GM23248 (cell line): ENCODE results near the gene ACER3. TPM values are rescaled to one million over a fixed set of nuclear protein-coding genes. Genes with fewer than 3 reads are reported as not detected.

Experiments used
- DNase-seq: peaks from one replicate; pipeline ENCODE4 v3.0.0-alpha.2; 2015
- H2AFZ ChIP-seq: fragments of 200-600 bp; sonication (generic); 2 replicates; pipeline ENCODE4 v1.6.1; 2016; ENCODE audit warnings: antibody characterized with exemption
- H3F3A ChIP-seq: fragments of 200-600 bp; sonication (generic); 2 replicates; pipeline ENCODE4 v1.6.1; 2016; ENCODE audit warnings: mild to moderate bottlenecking, antibody characterized with exemption, mixed run types; ENCODE audit not compliant: insufficient read depth
- H3K27ac ChIP-seq: fragments of 200-600 bp; sonication (generic); 2 replicates; pipeline ENCODE4 v1.5.1; 2016; ENCODE audit warnings: mild to moderate bottlenecking
- H3K27me3 ChIP-seq: fragments of 200-600 bp; sonication (generic); replicated peaks from 2 replicates; pipeline ENCODE4 v1.6.1; 2016; ENCODE audit warnings: mild to moderate bottlenecking; ENCODE audit not compliant: insufficient read depth
- H3K36me3 ChIP-seq: fragments of 200-600 bp; sonication (generic); 2 replicates; pipeline ENCODE4 v1.6.1; 2016; ENCODE audit warnings: low read depth, mild to moderate bottlenecking
- H3K4me1 ChIP-seq: fragments of 200-600 bp; sonication (generic); 2 replicates; pipeline ENCODE4 v1.6.1; 2016; ENCODE audit warnings: mild to moderate bottlenecking; ENCODE audit not compliant: insufficient read depth
- H3K4me2 ChIP-seq: fragments of 200-600 bp; sonication (generic); one replicate; pipeline ENCODE4 v1.6.1; 2016; ENCODE audit warnings: mild to moderate bottlenecking; ENCODE audit not compliant: unreplicated experiment
- H3K4me3 ChIP-seq: fragments of 200-600 bp; sonication (generic); 2 replicates; pipeline ENCODE4 v1.5.1; 2016; ENCODE audit warnings: mild to moderate bottlenecking
- H3K79me2 ChIP-seq: fragments of 200-600 bp; sonication (generic); 2 replicates; pipeline ENCODE4 v1.6.1; 2016; ENCODE audit warnings: mild to moderate bottlenecking; ENCODE audit not compliant: insufficient read depth
- H3K9ac ChIP-seq: fragments of 200-600 bp; sonication (generic); 2 replicates; pipeline ENCODE4 v1.6.1; 2016; ENCODE audit warnings: mild to moderate bottlenecking
- H3K9me2 ChIP-seq: fragments of 200-600 bp; sonication (generic); 2 replicates; pipeline ENCODE4 v1.6.1; 2016; ENCODE audit warnings: mixed run types, mild to moderate bottlenecking, moderate library complexity; ENCODE audit not compliant: insufficient read depth
- H3K9me3 ChIP-seq: fragments of 200-600 bp; sonication (generic); one replicate; pipeline ENCODE4 v1.6.1; 2017; ENCODE audit warnings: low read depth
- H4K20me1 ChIP-seq: fragments of 200-600 bp; sonication (generic); 2 replicates; pipeline ENCODE4 v1.6.0; 2016; ENCODE audit not compliant: insufficient read depth
- EZH2 ChIP-seq: fragments of 200-600 bp; sonication (generic); IDR thresholded peaks from 2 replicates; pipeline ENCODE4 v1.6.1; 2018; ENCODE audit warnings: antibody characterized with exemption, mild to moderate bottlenecking; ENCODE audit not compliant: insufficient read depth, poor library complexity, severe bottlenecking
- EZH2phosphoT487 ChIP-seq: fragments of 200-600 bp; sonication (generic); IDR thresholded peaks from 2 replicates; pipeline ENCODE4 v1.6.1; 2018; ENCODE audit warnings: antibody characterized with exemption, moderate library complexity, mild to moderate bottlenecking, low read depth; ENCODE audit not compliant: insufficient read depth
- WGBS, 2 experiments: methylation state at CpG; one replicate each; pipeline ENCODE4 v1.1.6; 2015 to 2017; ENCODE audit warnings: low lambda C conversion rate in 2 of 2, low coverage in 1 of 2; ENCODE audit errors: missing lambda C conversion rate in 2 of 2; 5-methylcytosine and 5-hydroxymethylcytosine counted together
- in situ Hi-C: fragments of 300-500 bp; cut with MboI; formaldehyde crosslinking; loops from 2 replicates; pipeline ENCODE4 v1.15.0; 2020
- polyA plus RNA-seq: library from polyadenylated mRNA; unstranded; fragments of >200 nt; fragmentation: Nextera tagmentation; extraction: Ambion mirVana; gene quantifications from 2 replicates; pipeline ENCODE4 v1.2.1, GENCODE V29; 2016
- total RNA-seq: library from RNA; depleted of rRNA; stranded (reverse); fragments of >200 nt; shearing (Covaris generic); gene quantifications from 2 replicates; pipeline ENCODE4 v1.2.3, GENCODE V29; 2014

The ACER3 gene
- total and polyA plus RNA-seq, 2 experiments from 2014 or later: 9.1 to 10.2 TPM

DNA sequence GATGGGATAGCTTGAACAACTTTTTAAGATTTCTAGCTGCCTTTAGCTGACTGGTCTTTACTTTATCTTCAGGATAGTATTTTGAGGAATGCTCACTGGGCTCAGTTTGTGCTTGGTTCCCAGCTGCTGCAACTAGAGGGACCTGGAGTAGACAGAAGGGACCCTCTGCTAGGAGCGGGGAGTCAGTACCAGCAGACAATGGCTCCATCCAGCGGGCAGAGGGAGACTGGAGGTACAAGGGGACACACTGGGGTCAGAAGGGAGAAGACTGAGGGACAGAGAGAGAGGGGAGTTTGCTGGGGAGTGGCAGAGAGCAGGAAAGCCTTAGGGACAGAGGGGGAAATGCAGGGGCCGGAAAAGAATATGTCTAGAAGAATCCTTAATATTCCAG is 22.0 kb upstream of the ACER3 start:
- TF ChIP-seq EZH2phosphoT487 (no peak), EZH2 (no peak)
- Histone ChIP-seq H3K4me1 (no peaks in the 10 kb centered on the region), H4K20me1 (no peaks in the 10 kb centered on the region), H3K27ac (no peak overlapping the region), H3K36me3 (no peaks in the 10 kb centered on the region), H3K27me3 (peaks cover 34% of the 10 kb centered on the region), H3F3A (no peaks in the 10 kb centered on the region; the same call in 1 of the 2 replicates), H3K9me3 (no peaks in the 10 kb centered on the region), H2AFZ (no peak overlapping the region), H3K9ac (no peak overlapping the region), H3K79me2 (no peaks in the 10 kb centered on the region), H3K4me2 (no peak overlapping the region), H3K4me3 (no peak overlapping the region), H3K9me2 (no peaks in the 10 kb centered on the region)
- WGBS, 2 experiments: 37 to 46% methylated on average over 3 of the region's 3 CpGs
- DNase-seq: peak; percentile 26
- in situ Hi-C loops: no loop called here

DNA sequence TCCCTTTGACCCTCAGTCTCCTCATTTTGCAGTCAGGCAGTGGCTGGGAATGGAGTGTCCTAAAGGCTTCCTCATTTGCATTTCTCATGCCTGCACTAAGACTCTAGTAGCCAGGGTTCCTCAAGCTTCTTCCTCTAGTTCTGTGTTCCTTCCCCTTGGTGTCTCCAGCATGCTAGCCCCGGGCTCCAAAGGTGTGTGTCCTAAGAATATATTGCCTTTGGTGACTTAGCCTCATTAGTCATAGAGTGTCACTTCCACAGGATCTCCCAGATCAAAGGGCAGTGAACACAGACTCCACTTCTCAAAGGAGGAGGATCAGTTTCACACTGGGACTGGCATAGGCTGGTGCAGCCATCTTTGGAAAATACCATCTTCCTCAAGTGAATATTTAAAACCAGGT is 21.4 kb upstream of the ACER3 start:
- H4K20me1 ChIP-seq: no peaks in the 10 kb centered on the region
- H3K27me3 ChIP-seq: peaks cover 35% of the 10 kb centered on the region
- H3K9me3 ChIP-seq: no peaks in the 10 kb centered on the region
- 46 to 47% methylated on average over 1 of the region's 1 CpG for WGBS, 2 experiments
- H3K79me2 ChIP-seq: no peaks in the 10 kb centered on the region
- no peak overlapping the region for H3K4me2 ChIP-seq
- H3K9me2 ChIP-seq: no peaks in the 10 kb centered on the region
- in situ Hi-C loops: no loop called here
- H3K4me3 ChIP-seq: no peak overlapping the region
- no peak overlapping the region for H3K27ac ChIP-seq
- no peaks in the 10 kb centered on the region; the same call in 1 of the 2 replicates for H3F3A ChIP-seq
- no peak overlapping the region for H3K9ac ChIP-seq
- no peak overlapping the region for H2AFZ ChIP-seq
- H3K36me3 ChIP-seq: no peaks in the 10 kb centered on the region
- no peaks in the 10 kb centered on the region for H3K4me1 ChIP-seq
- DNase-seq: no peak
- no peak for TF ChIP-seq EZH2phosphoT487
- TF ChIP-seq EZH2: no peak

DNA sequence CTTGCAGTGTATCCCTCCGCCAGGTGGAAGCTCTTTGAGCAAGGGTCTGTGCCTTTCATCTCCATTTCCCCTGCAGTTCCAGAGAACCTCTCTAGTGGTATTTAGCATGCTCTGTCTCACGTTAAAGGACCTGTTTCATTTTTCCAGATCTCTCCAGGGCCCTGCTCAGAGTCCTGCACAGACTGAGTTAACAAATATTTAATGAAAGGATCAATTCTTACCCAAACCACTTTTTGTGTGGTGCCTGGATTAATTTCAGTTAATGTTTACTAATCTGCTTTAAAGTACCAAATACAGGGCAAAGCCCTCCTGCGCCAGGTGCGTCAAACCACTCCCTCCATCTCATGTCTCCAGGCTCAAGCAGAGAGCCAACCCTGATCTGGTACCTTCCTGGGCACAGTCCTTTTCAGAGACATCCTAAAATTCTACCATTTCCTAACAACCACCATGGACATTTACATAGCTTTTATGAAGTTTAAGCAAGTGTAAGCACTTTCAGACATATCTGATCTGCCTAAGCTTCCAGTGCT is 18.7 kb upstream of the ACER3 start:
- Histone ChIP-seq H3K79me2 (no peaks in the 10 kb centered on the region), H3K4me2 (no peak overlapping the region), H3K4me3 (no peak overlapping the region), H3K9me3 (no peaks in the 10 kb centered on the region), H4K20me1 (no peaks in the 10 kb centered on the region), H3K27me3 (peaks cover 39% of the 10 kb centered on the region), H3K9ac (no peak overlapping the region), H3F3A (no peaks in the 10 kb centered on the region), H3K36me3 (no peaks in the 10 kb centered on the region), H3K9me2 (no peaks in the 10 kb centered on the region), H2AFZ (no peak overlapping the region), H3K27ac (no peak overlapping the region), H3K4me1 (no peaks in the 10 kb centered on the region)
- WGBS, 2 experiments: 72 to 76% methylated on average over 4 of the region's 4 CpGs
- no peak for DNase-seq
- in situ Hi-C loops: no loop called here
- no peak for TF ChIP-seq EZH2

DNA sequence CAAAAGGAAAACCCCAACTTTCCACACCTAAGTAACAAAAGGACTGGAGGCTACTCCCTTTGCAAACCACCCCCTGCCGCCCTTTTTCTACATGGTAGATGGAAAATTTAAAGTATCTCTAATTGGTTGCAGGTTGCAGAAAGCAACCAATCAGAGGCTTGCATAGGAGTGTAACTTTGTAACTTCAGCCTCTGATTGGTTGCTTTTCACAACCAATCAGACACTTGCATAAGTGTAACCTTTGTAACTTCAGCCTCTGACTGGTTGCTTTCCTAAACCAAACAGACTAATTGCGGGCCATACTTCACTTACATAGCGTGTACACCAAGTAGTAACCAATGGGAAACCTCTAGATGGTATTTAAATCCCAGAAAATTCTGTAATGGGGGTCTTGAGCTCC is 16.8 kb upstream of the ACER3 start:
- Histone ChIP-seq H3F3A (no peaks in the 10 kb centered on the region), H3K9me3 (no peaks in the 10 kb centered on the region), H3K4me3 (no peak overlapping the region), H3K4me1 (no peaks in the 10 kb centered on the region), H3K27ac (no peak overlapping the region), H3K27me3 (peaks cover 47% of the 10 kb centered on the region), H3K4me2 (no peak overlapping the region), H3K9ac (no peak overlapping the region), H2AFZ (no peak overlapping the region), H3K9me2 (no peaks in the 10 kb centered on the region), H3K79me2 (no peaks in the 10 kb centered on the region), H4K20me1 (no peaks in the 10 kb centered on the region), H3K36me3 (no peaks in the 10 kb centered on the region)
- no peak for DNase-seq
- in situ Hi-C loops: no loop called here
- TF ChIP-seq EZH2 (no peak), EZH2phosphoT487 (no peak)
- WGBS, 2 experiments: 76 to 78% methylated on average over 3 of the region's 3 CpGs

DNA sequence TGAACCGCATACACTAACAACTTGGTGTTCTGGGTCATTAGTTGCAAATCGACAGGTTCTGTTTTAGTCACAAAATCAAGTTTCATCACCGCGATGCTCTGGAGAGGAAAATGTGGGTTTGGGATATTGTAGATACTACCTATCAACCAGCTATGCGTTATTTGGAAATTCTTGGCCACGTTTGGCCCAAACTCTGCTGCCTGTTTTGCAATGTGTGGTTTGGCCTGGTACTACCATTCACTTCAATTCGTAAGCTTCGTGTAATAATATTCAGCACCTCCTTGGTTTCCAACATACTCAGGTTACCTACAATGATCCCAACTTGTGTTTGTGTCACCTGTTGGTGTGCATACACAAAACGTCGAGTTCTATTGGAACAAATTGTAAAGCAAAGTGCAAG is 16.2 kb upstream of the ACER3 start:
- Histone ChIP-seq H3K27me3 (peaks cover 47% of the 10 kb centered on the region), H3F3A (no peaks in the 10 kb centered on the region), H3K9me3 (no peaks in the 10 kb centered on the region), H3K36me3 (no peaks in the 10 kb centered on the region), H3K9me2 (no peaks in the 10 kb centered on the region), H3K79me2 (no peaks in the 10 kb centered on the region), H3K4me1 (no peaks in the 10 kb centered on the region), H3K27ac (no peak overlapping the region), H3K4me2 (no peak overlapping the region), H4K20me1 (no peaks in the 10 kb centered on the region), H3K9ac (no peak overlapping the region), H3K4me3 (no peak overlapping the region), H2AFZ (no peak overlapping the region)
- TF ChIP-seq EZH2 (no peak), EZH2phosphoT487 (no peak)
- DNase-seq: no peak
- in situ Hi-C loops: no loop called here
- 83 to 84% methylated on average over 10 of the region's 10 CpGs for WGBS, 2 experiments
